ENCODE results near the gene ARHGEF11.

GRCh38 chr1:156920233-156921052 is 125.1 kb downstream of the ARHGEF11 start, which contains the start of gene LRRC71:
- TF ChIP-seq CTCF (IDR thresholded peaks at IDR 0.05) (peak; percentile 100), ZFX (IDR thresholded peaks at IDR 0.05; ENCODE audit: borderline replicate concordance) (no peak)

Measured in 22Rv1 (cell line).